HG03432 (cell line): Measurements from ENCODE around the gene MAP3K5.

Source experiments
- ATAC-seq: cut with Tn5 transposase; IDR thresholded peaks from one replicate; pipeline ENCODE4 v1.9.1; 2021; ENCODE audit warnings: mild to moderate bottlenecking, moderate library complexity; ENCODE audit not compliant: unreplicated experiment

Gene MAP3K5

DNA sequence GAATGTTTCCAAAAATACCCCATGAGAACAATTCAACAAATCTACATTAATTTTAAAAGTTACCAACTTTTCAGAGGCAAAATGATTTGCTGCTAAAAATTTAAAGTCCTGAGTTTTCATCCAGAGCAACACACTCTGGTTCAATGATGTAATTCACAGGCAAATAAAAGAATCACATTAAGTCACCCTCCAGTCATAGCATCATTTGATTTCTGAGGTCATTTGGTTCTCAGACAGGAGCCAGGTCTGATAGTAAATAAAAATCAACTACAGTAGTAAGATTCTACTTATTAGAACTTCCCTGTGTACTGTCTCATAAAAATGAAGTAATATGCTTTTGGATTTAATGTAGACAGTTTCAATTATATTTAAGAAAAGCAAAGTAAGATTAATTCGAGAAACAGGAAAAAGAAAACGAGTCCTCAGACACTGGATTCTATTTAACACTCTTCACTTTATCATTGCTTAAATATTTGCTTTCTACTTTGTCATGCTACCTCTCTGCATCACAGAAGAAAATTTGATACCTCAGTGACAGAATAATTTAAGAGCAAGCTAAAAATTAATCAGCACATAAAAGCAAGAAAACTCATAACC lies 267.8 kb downstream of the MAP3K5 start:
- ATAC-seq = no peak

DNA sequence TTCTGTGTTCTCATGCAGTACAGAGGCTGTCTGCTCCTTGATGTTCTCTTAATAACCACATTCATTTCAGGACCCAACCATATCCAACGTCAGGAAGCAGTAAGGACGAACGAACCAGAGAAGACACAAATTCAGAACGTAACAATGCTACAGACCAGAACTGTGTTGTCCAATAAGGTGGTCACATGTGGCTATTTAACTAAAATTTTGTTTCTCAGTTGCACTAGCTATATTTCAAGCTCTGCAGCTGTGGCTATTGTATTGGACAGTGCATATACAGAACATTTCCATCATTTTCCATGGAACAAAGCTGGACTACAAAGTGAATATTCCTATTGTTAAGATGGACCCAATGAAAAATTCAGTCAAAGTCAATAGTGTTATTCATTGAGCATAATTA lies 269.1 kb downstream of the MAP3K5 start:
- ATAC-seq = no peak

DNA sequence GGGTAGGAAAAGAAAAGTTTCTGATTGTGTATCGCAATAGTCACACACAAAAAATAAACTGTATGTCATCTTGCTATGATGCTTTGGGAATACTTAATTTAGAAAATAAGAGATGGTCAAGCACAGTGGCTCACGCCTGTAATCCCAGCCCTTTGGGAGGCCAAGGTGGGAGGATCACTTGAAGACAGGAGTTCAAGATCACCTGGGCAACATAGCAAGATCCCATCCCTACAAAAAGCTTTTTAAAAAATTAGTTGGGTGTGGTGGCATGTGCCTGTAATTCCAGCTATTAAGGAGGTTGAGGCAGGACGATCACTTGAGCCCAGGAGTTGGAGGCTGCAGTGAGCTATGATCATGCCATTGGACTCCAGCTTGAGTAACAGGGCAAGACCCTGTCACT lies 269.6 kb downstream of the MAP3K5 start:
- no peak for ATAC-seq

DNA sequence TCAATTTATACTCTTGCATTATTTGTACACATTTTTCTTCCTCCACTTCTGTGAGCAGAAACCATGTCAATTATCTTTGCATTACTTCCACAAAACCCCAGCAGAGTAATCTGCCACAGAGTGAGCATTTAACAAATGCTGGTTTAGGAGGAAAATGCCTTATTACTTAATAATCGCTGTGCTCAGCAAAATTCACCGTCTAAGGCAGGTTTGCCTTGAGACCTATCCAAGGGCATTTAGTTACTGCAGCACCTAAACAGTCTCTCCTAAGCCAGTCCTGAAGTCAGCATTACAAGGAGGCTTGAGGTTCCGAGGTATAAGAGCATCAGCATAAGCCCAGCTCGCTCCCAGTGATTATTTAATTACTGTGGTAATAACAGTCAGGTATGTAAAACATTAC lies 270.4 kb downstream of the MAP3K5 start:
- no peak for ATAC-seq

DNA sequence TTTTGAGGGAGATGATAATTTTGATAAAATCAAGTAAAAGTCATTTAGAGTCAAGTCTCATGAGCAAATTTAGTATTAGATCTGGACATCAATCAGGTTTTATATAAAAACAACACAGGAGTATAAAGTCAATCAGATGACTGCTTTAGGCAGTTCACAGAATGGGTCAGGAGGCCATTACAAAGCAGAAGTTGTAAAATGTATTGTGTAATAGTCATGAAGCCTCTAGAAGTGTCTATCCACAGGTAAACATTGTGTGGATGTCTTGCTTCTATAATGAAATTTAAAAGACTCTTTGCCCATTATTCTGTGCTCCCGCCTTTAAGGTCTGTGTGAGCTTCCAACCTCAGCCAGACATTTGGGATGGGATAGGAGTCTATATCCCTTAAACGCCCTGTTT lies 270.9 kb downstream of the MAP3K5 start:
- ATAC-seq = no peak

DNA sequence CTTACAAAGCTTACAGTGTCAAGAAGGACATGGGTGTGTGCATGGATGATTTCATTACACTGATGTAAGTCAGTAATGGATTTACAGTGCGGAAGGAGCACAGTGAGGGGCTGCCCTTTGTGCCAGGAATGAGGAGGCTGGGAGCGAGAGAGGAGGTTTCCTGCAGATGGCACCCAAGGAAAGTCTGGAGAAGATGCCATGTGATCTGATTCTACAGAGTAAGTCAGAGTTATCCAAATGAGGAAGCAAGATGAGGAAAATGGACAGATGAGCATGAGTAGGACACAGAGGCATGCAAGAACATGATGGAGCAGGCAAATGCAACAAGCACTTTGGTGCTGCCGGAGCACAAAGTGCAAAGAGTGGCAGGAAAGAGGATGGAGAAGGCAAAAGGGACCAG lies 271.8 kb downstream of the MAP3K5 start:
- no peak for ATAC-seq

DNA sequence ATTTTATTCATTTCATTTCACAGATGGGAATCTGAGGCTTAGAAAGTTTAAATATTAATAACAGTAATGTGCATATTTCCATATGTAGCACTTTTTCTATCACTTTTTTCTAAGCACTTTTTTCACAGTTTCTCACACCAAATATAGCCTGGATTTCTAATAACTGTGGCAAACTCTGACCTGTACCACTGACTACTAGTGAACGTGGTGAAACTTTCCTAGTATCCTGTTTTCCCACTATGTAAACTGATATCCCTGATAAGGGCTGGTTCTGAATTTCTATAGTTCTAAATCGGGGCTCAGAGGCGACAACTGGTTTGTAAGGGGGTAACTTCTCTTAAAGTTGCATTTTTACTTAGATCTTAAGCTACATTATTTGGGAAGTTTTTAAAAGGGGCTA lies 274.7 kb downstream of the MAP3K5 start:
- ATAC-seq = no peak

DNA sequence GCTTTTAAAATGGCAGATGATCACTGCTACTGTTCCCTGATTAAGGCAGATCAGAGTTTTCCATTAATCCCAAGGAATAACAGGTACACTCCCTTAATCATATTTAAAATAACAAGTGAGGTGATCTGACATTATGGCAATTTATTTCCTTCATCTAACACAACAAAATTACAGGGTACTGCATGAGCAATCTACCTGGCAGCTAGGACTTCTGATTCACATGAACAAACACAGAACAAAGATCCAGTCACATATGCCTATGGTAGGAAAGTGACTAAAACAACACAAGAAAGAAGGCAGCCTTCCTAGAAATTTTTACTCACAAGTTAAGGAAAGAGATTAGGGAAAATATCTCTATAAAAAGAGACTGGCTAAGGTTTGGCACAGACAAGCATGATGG lies 275.3 kb downstream of the MAP3K5 start:
- ATAC-seq = no peak

DNA sequence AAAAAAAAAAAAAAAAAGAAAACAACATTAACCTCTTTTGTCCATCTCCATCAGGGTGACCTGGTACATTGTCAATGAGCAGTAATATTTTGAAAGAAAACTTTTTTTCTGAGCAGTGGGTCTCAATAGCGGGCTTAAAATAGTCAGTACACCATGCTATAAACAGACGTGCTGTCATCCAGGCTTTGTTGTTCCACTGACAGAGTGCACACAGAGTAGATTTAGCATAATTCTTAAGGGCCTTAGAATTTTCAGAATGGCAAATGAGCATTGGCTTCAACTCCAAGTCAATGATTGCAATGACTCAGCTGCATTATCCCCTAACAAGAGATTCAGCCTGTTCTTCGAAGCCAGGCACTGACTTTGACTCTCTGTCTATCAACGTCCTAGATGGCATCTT lies 277.7 kb downstream of the MAP3K5 start:
- no peak for ATAC-seq

DNA sequence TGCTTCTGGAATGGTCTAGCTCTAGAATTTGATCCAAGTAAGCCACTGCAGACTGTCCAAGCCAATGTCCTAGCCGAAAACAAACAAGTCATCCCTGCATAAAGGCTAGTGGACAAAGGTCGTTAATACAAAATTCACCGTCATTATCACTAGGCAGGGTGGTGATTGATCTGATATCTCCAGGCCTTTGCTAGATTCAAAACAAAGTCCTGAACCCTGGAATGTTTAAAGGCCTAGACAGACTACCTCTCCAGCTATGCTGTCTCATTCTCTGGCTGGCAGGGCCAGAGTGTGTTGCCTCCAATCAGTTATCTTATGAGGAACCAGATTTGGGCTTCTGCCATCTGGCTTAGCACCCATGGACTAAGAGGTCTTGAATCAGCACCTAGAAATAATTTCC lies 280.4 kb downstream of the MAP3K5 start:
- no peak for ATAC-seq

DNA sequence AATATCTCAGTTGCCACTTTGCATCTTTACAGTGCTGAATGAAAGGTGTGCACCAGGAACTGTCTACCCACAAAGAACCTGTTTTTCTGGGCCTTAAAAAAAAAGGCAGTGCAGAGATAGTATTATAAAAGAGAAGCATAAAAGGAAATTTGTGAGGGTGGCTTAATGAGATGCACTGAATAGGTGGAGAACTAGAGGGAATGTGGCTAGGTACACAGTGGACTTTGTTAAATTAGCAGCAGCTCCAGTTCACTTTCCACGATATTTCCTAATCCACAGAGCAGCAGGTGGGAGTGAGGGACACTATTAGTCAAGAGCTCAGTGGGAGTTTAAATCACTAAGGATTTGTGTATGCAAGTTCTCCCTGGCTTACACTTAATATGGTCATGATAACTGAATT lies 280.9 kb downstream of the MAP3K5 start:
- no peak for ATAC-seq

DNA sequence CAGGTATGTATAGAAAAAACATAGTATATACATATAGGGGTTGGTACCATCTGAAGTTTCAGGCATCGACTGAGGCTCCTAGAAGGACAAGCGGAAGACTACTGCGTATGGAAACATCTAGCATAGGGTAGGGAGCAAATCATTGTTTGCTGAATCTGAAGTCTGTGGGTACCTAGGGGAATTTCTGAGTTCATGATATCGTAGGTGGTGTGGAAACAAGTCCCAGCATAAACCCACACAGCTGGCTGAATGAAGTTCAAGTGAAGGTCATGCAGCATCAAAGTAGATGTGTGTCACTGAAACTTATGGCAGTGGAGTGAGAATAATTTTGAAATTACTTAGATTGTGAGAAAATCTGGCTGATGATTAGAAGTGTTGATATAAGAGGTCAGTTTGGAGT lies 281.5 kb downstream of the MAP3K5 start:
- peak; percentile 43 for ATAC-seq

DNA sequence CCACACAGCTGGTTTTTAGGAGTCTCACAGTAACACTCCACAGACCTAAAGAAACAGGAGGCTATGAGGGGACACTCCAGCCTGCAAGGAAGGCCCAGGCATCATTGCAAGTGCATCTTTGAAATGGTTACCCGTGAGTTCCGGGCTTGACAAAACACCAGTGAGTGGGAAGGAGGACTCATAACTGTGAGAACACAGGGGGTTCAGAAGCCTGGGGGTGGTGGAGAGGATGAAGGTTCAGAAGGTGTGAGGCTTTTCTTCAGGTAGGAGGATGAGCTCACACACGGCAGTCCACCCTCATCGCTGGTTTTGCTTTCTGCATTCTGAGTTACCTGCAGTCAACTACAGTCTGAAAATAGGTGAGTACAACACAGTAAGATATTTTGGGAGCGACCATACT lies 282.0 kb downstream of the MAP3K5 start:
- no peak for ATAC-seq

DNA sequence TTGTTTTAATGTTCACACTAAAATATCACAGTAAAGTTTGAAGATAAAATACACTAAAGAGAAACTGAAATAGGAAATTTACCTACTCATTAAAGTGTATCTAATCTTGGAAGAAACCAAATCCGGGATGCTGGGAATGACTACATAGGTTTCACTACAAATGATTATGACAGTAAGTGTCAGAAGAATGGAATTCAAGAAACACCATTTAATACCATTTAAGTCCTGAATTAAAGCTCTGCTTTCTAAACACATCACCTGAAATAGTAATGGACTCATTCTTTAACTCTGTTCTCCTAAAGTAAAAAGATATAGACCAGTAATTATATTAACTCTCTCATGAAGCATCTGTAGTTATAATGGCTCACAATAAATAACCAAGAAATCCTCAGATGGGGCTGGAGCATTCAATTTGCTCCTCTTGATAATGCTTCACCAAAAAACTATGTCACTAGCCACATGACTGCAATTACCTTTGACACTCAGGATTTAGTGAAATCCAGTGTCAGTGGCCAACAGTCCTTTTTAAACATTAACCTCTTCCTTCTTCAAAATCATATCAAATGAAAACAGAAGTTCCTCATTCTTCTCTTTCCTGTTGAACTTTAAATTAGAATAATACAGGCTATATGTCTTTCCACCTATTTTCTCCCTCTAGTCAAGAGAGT lies 283.4 kb downstream of the MAP3K5 start:
- ATAC-seq = no peak
